Smooth muscle cell (in vitro differentiated cells): ENCODE data around the gene MAPKAP1. TPM values are rescaled to one million over a fixed set of nuclear protein-coding genes. Genes with fewer than 3 reads are reported as not detected.

Experiments used
- DNase-seq: peaks from one replicate; lab custom pipeline; 2025; ENCODE audit not compliant: unreplicated experiment; lab: John Stamatoyannopoulos, UW
- H2AFZ ChIP-seq: fragments of 200-600 bp; sonication (generic); 2 replicates; pipeline ENCODE4 v1.6.0; 2016; ENCODE audit warnings: antibody characterized with exemption, low read depth, mild to moderate bottlenecking
- H3F3A ChIP-seq: fragments of 200-600 bp; sonication (generic); 2 replicates; pipeline ENCODE4 v1.6.0; 2017; ENCODE audit warnings: antibody characterized with exemption, low read depth
- H3K27ac ChIP-seq: fragments of 200-600 bp; sonication (generic); 2 replicates; pipeline ENCODE4 v1.5.1; 2016; ENCODE audit warnings: low read depth, mild to moderate bottlenecking
- H3K27me3 ChIP-seq: fragments of 200-600 bp; sonication (generic); 2 replicates; pipeline ENCODE4 v1.6.1; 2016; ENCODE audit warnings: low read depth, mild to moderate bottlenecking
- H3K36me3 ChIP-seq: fragments of 200-600 bp; sonication (generic); 2 replicates; pipeline ENCODE4 v1.5.1; 2016; ENCODE audit warnings: low read depth
- H3K4me1 ChIP-seq: fragments of 200-600 bp; sonication (generic); 2 replicates; pipeline ENCODE4 v1.5.1; 2016; ENCODE audit warnings: low read depth
- H3K4me2 ChIP-seq: fragments of 200-600 bp; sonication (generic); 2 replicates; pipeline ENCODE4 v1.6.0; 2016; ENCODE audit warnings: mild to moderate bottlenecking
- H3K4me3 ChIP-seq: fragments of 200-600 bp; sonication (generic); 2 replicates; pipeline ENCODE4 v1.5.1; 2016; ENCODE audit warnings: mild to moderate bottlenecking
- H3K79me2 ChIP-seq: fragments of 200-600 bp; sonication (generic); 2 replicates; pipeline ENCODE4 v1.6.0; 2016; ENCODE audit warnings: low read depth, mild to moderate bottlenecking
- H3K9ac ChIP-seq: fragments of 200-600 bp; sonication (generic); 2 replicates; pipeline ENCODE4 v1.6.0; 2016; ENCODE audit warnings: low read depth
- H3K9me3 ChIP-seq: fragments of 200-600 bp; sonication (generic); replicated peaks from 2 replicates; pipeline ENCODE4 v1.5.1; 2016; ENCODE audit warnings: low read depth
- H4K20me1 ChIP-seq: fragments of 200-600 bp; sonication (generic); 2 replicates; pipeline ENCODE4 v1.6.0; 2016; ENCODE audit warnings: low read depth
- WGBS: methylation state at CpG from one replicate; pipeline ENCODE4 v1.1.7; 2016; ENCODE audit warnings: low lambda C conversion rate; 5-methylcytosine and 5-hydroxymethylcytosine counted together
- polyA plus RNA-seq: library from polyadenylated mRNA; unstranded; fragments of >200 nt; fragmentation: Nextera tagmentation; extraction: Ambion mirVana; gene quantifications from 2 replicates; pipeline ENCODE4 v1.2.1, GENCODE V29; 2016
- small RNA-seq: library from RNA; depleted of rRNA; stranded (forward); fragments of <200 nt; gene quantifications from one replicate; pipeline ENCODE3, GENCODE V24; 2014
- total RNA-seq: library from RNA; depleted of rRNA; stranded (reverse); fragments of >200 nt; gene quantifications from 2 replicates; pipeline ENCODE4 v1.2.3, GENCODE V29; 2014
- TF ChIP-seq, protein P1 (sequence below): fragments of 200-600 bp; sonication (generic); IDR thresholded peaks from 2 replicates; pipeline ENCODE4 v1.5.1; 2017; ENCODE audit warnings: borderline replicate concordance, mild to moderate bottlenecking, antibody characterized with exemption; ENCODE audit not compliant: insufficient read depth, poor library complexity, severe bottlenecking

The MAPKAP1 gene
- total and polyA plus RNA-seq, 2 experiments from 2014 or later = 50.1 to 74.5 TPM

DNA sequence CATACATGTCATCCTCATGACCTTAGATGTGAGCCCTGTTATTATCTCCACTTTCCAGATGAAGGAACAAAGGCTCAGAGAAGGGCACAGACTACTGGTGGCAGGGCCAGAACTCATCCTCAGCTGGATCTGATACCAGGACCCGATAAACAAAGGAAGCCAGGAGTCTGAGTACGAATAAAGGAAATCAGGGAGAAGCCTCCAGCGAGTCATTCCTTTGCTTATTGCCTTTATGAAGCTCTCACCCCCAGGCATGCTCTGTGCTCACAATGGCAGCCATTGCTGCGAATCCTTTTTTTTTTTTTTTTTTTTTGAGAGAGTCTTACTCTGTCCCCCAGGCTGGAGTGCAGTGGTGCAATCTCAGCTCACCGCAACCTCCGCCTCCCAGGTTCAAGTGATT, 315.3 kb downstream of the MAPKAP1 start:
- WGBS = 83% methylated on average over 6 of the region's 6 CpGs

GRCh38 chr9:125388978-125389377, 318.0 kb downstream of the MAPKAP1 start:
- DNase-seq = no peak
- H3K79me2 ChIP-seq = no peaks in the 10 kb centered on the region
- H3K27ac ChIP-seq = no peak overlapping the region
- no peaks in the 10 kb centered on the region for H4K20me1 ChIP-seq
- no peak overlapping the region for H2AFZ ChIP-seq
- no peaks in the 10 kb centered on the region for H3K9me3 ChIP-seq
- H3K4me1 ChIP-seq = no peaks in the 10 kb centered on the region
- WGBS = 69% methylated on average over 6 of the region's 6 CpGs
- H3K4me3 ChIP-seq = no peak overlapping the region
- TF ChIP-seq, protein P1, sequence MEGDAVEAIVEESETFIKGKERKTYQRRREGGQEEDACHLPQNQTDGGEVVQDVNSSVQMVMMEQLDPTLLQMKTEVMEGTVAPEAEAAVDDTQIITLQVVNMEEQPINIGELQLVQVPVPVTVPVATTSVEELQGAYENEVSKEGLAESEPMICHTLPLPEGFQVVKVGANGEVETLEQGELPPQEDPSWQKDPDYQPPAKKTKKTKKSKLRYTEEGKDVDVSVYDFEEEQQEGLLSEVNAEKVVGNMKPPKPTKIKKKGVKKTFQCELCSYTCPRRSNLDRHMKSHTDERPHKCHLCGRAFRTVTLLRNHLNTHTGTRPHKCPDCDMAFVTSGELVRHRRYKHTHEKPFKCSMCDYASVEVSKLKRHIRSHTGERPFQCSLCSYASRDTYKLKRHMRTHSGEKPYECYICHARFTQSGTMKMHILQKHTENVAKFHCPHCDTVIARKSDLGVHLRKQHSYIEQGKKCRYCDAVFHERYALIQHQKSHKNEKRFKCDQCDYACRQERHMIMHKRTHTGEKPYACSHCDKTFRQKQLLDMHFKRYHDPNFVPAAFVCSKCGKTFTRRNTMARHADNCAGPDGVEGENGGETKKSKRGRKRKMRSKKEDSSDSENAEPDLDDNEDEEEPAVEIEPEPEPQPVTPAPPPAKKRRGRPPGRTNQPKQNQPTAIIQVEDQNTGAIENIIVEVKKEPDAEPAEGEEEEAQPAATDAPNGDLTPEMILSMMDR = no peak
- H3K9ac ChIP-seq = no peak overlapping the region
- H3F3A ChIP-seq = no peaks in the 10 kb centered on the region
- H3K36me3 ChIP-seq = no peaks in the 10 kb centered on the region
- no peak overlapping the region for H3K4me2 ChIP-seq
- H3K27me3 ChIP-seq = no peaks in the 10 kb centered on the region

More for the DNA sequence above, 315.3 kb downstream of the MAPKAP1 start:
- no peaks in the 10 kb centered on the region for H3F3A ChIP-seq
- H3K36me3 ChIP-seq = no peaks in the 10 kb centered on the region
- no peaks in the 10 kb centered on the region for H3K4me1 ChIP-seq
- no peak overlapping the region for H3K4me3 ChIP-seq
- H3K9me3 ChIP-seq = no peaks in the 10 kb centered on the region
- TF ChIP-seq, protein P1 = no peak
- H3K79me2 ChIP-seq = no peaks in the 10 kb centered on the region
- H3K27ac ChIP-seq = no peak overlapping the region
- no peaks in the 10 kb centered on the region for H3K27me3 ChIP-seq
- H2AFZ ChIP-seq = no peak overlapping the region
- no peak overlapping the region for H3K4me2 ChIP-seq
- no peak for DNase-seq
- no peak overlapping the region for H3K9ac ChIP-seq
- no peaks in the 10 kb centered on the region for H4K20me1 ChIP-seq

DNA sequence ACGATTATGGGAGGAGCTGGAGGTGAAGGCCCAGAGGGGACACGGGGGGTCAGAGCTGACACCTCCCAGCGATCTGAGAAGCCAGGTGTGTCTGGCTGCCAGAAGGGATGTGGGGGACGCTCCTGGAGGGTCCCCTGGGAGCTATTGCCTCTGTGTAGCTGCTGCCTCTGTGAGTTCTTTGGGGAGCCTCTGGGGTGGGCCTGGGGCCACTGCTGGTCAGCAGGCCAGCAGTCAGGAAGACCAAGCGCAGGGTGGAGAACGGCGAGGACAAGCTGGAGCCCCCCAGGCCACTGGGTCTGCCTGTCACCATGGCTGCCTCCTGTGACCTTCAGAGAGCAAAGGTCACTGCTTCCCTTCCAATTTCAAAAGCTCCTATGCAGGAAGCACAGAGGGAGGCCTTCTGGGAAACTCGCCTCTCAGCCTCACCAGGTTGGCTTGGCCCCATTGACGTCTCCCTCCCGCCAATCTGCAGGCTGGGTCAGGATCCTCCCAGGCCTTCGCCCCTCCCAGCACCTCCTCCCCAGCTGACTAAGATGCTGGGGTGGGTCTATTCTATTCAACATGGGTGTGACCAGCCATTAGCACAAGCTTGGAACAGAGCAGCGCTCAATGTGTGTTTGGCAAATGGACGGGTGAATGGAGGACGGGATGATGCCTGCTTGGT, 319.0 kb downstream of the MAPKAP1 start:
- Histone ChIP-seq H3K79me2 (no peaks in the 10 kb centered on the region), H4K20me1 (no peaks in the 10 kb centered on the region), H3K4me2 (no peak overlapping the region), H3K27ac (no peak overlapping the region), H3K9me3 (no peaks in the 10 kb centered on the region), H3K4me3 (no peak overlapping the region), H3K4me1 (no peaks in the 10 kb centered on the region), H3K9ac (no peak overlapping the region), H3K36me3 (no peaks in the 10 kb centered on the region), H2AFZ (no peak overlapping the region), H3F3A (no peaks in the 10 kb centered on the region), H3K27me3 (no peaks in the 10 kb centered on the region)
- WGBS = 90% methylated on average over 14 of the region's 14 CpGs
- TF ChIP-seq, protein P1 = no peak
- no peak for DNase-seq

Small RNAs within 50 kb of the gene (small RNA-seq; reads per million reads assigned to genes)
- not detected for gene RF00017

Other genes starting within 250 kb of the MAPKAP1 start
- 28.7 and 34.6 TPM in 2 replicates for gene PBX3, start 40.2 kb upstream of the MAPKAP1 start, total RNA-seq
- 15.3 and 16.4 TPM in 2 replicates for gene PBX3, start 40.2 kb upstream of the MAPKAP1 start, polyA plus RNA-seq